Measurements from ENCODE around the gene CLHC1.
"Not testable (repeated sequence)": the region's sequence is repeated elsewhere in the genome, so short reads cannot be mapped to it uniquely, and the experiment has no call there.

CLHC1 gene

GRCh38 chr2:55136138-55136541 lies 96.0 kb downstream of the CLHC1 start:
- DNase-seq (ENCODE audit: low read depth in 2 of 2) = no peak

GRCh38 chr2:55135491-55135890 lies 96.6 kb downstream of the CLHC1 start:
- DNase-seq (ENCODE audit: low read depth in 2 of 2) = no peak

GRCh38 chr2:55134316-55134706 lies 97.8 kb downstream of the CLHC1 start:
- DNase-seq (ENCODE audit: low read depth in 2 of 2) = no peak

GRCh38 chr2:55133467-55134315 lies 98.4 kb downstream of the CLHC1 start:
- peak; percentile 6 to 33 for DNase-seq (ENCODE audit: low read depth in 2 of 2)

GRCh38 chr2:55130849-55131248 lies 101.2 kb downstream of the CLHC1 start:
- DNase-seq (ENCODE audit: low read depth in 2 of 2) = no peak

- DNase-seq (ENCODE audit: low read depth in 2 of 2) = not testable (repeated sequence)
Measured at GRCh38 chr2:55126643-55127042, 105.5 kb downstream of the CLHC1 start.

Data from stimulated activated CD8-positive, alpha-beta memory T cell treated with anti-CD3 and anti-CD28 coated beads, Interleukin-7, amount 100 ng/mL, for 4 hours (primary cell).